GM18870 (cell line): ENCODE results near the gene SPP2.

Experiments used
- ATAC-seq: cut with Tn5 transposase; IDR thresholded peaks from one replicate; pipeline ENCODE4 v1.9.1; 2021; ENCODE audit warnings: moderate library complexity; ENCODE audit not compliant: unreplicated experiment

Gene SPP2

DNA sequence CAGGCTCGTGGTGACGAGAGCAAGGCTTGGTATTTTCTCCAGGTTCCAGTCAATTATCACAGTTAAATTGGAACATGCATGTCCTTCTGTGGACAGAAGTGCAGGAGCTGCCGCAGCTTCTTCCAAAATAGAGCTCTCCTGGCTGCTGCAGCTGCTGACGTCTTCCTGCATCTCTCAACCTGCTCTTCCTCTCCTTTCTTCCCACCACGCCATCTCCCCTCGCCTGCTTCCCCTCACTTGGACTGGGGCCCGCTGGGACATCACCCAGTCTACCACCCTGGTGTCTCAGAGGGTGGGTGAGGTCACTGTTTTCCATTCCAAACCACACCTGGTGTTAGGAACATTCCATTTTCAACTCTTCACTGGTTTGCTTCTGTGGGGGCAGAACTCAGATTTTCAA is 41.4 kb downstream of the SPP2 start:
- ATAC-seq: no peak

DNA sequence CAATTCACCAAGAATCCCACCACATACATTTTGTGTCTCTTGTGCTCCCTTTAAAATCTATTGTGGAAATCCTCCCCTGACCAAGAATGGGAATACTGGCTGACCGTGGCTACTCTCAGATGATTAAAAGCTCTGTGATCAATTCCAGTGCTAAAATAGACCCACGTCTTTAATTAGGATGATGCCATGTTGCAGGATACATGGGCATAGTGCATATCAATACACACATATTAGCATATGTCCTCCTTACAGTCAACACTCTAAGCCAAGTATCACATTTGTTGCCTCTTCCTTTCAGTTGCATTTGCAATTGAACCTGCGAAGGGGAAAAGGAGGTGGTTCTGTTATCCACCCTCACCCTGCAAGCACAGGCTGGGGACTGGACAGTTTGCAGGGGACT is 41.8 kb downstream of the SPP2 start:
- no peak for ATAC-seq

DNA sequence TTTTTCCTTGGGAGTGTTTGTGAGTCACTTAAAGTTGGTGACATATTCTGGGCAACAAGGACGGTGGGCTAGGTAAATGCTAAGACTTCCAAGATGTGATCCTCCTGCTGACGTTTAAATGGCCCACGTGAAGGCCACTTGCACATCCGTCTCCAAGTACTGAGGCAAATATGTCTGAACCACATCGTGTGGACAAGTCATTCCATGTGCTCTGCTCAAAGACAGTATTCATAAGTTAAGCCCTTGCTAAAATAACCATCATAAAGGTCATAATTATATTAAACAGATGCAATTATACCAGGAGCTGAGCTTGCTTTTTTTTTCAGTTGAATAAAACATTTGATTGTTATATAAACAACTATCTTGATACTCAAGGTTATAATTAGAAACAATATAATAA is 44.8 kb downstream of the SPP2 start:
- no peak for ATAC-seq

DNA sequence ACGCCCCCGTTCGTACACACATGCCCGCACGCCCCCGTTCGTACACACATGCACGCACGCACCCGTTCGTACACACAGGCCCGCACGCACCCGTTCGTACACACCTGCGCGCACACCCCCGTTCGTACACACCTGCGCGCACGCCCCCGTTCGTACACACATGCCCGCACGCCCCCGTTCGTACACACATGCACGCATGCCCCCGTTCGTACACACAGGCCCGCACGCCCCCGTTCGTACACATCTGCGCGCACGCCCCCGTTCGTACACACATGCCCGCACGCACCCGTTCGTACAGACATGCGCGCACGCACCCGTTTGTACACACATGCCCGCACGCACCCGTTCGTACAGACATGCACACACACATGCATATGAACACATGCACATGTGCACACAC is 45.7 kb downstream of the SPP2 start:
- no peak for ATAC-seq

DNA sequence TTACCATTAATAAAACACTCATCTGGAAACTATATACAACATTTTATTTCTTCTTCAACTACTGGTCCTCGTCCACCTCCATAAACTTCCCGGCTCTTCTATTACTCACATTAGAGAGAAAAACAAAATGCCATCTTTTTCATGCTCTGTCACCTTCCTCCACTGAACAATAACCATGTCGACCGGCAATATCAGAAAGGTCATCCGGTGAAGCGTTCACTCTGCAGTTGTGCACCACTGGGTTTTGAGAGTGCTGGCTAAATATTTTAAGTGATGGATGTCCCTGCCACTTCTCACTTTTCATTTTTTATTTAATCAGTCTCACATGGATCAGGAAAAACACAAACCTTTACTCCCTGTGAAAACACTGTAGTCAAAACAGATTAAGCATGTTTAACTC is 48.2 kb downstream of the SPP2 start:
- ATAC-seq: no peak

DNA sequence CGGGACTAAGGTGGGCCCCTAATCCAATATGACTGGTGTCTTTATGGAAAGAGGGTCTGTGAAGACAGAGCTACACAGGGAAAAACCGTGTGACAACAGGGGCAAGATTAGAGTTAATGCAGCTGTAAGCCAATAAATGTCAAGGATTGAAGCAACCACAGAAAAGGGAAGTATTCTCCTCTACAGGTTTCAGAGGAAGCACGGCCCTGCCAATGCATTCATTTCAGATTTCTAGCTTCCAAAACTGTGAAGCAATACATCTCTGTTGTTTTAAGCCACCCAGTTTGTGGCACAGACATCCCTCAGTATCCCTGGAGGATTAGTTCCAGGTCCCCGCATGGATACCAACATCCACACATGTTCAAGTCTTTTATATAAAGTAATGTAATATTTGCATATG is 48.8 kb downstream of the SPP2 start:
- no peak for ATAC-seq

DNA sequence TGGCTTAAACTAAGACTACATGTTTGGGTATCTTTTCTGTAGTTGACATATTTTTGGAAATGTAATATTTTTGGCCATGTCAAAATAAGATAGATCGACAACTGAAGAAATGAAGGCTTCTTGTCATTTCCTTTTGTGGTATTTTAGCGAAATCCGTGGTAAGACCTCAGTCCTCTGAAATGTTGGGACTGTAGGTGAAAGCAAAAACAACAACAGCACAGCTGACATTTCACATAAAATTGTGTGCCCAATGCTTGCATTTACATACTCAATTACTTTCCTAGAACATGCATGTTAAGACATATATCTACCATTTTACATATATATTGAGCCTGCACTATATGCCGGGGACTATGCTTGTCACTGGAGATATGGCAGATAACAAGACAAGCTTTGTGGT is 50.2 kb downstream of the SPP2 start:
- ATAC-seq: no peak

DNA sequence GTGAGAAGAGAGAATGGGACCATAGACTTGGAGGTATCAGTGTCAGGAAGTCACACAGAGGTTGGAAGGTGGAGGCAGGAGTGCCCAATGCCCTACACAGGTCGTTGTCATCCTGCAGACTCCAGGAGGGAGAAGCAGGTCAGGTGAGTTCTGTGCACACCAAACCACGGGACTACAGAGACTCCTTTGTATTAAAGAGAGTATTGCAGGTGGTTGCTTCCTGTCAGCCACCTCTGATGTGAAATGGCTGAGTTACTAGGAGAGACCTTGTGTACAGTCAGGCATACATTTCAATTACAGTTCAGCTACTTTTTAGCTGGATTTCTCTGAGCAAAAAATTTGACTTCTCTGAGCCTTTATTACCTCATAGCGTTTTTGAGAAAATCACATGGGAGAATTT is 51.6 kb downstream of the SPP2 start:
- ATAC-seq: no peak

DNA sequence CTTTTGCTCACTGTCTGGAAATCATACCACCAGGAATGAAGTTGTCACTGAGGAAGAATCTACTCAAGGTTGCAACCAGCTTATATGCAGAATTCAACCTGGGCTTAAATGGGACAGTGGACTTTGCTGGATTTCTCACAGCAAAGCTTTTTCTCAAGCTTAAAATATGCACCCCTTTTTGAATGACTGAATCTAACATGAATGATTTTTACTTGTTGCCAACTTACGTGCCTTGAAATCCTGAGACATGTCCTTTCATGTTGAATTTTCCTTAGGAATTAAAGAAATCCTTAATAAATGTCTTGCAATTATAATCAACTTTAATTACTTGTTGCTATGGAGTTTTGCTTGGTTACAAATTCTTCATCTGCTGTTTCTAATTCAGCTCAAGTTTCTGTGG is 57.4 kb downstream of the SPP2 start:
- ATAC-seq: no peak

DNA sequence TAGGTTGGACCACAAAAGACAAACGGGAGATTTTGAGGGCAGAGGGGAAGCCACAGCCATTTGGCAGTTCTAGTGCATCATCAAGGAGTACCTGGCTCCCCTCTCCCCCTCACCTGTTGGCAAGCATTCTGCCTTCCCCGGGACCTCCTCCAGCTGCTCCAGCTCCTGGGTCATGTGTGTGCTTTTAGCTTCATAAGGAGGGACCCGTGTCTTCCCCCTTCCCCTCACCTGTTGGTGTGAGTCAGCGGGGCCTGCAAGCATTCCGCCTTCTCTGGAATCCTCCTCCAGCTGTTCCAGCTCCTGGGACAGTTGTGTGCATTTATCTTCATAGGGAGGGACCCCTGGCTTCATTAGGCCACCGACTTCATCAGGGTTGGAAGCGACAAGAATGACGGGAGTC is 58.8 kb downstream of the SPP2 start:
- ATAC-seq: no peak

DNA sequence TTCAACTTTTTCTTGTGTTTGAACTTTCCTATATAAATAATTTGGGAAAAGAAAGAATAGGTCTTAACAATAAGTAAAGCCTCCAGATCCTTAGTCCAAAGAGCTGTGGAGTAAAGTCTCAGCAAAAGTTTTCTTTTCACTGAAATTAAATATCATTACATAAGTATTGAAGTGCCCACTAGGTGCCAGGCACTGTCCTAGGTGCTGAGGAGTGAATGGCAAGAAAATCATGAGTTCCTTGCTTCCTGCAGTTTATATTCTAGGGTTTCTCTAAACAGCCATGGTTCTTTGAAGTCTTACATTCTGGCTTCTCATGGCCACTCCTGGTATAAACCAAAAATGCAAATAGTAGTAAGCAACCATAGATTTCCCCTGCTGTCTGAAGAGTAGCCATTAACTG is 59.7 kb downstream of the SPP2 start:
- no peak for ATAC-seq

DNA sequence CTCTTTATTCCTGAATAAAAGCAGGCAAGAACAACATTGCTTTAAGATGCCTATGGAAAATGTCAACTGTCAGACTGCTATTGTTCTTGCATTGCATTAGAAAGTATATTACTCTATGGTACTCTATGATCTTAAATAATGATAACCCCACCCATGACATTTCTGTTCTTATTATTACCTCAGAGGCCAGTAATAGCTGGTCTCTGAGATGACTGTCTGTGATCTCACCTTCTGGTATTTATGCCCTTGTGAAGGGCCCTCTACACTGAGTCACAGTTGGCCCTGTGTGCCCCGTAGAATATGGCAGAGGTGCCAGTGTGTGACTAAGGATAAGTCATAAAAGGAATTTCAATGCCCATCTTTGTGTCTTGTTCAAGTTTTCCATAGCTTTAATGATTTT is 61.0 kb downstream of the SPP2 start:
- no peak for ATAC-seq

DNA sequence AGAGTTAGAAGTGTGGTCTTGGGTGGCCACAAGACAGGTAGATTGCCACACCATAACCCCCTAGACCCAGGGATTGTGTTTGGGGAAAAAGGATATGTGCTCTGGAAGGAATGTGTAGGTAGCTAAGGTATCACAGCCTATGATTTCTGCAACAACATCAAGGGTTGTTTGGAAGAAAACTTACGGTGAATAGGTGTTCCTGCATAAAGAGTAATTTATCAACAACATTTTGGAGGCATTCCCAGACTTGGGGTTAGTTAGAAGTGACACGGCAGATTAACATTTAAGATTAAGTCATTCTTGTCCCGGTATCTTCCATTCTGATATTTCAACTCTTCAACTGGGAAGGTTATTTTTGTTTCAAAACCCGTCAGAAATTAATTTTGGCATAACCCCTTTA is 65.5 kb downstream of the SPP2 start:
- ATAC-seq: no peak

DNA sequence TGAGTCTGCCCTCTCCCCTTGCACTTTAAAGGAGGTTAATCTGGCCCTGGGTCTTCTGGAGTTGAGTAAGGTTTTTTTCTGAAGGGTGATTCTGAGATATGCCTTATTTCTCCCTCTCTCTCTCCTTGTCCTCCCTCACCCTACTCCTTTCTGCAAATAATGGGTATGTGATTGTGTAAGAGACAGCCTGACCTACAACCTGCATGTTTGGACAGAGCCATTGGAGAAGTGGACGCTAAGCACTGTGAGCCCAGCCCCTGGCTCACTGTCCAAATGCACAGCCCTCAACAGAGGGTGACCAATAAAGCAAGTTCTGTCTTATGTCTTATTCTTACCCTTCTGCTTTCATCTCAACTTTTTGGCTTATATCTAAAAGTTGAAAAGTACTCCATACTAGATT is 71.5 kb downstream of the SPP2 start:
- ATAC-seq: no peak

DNA sequence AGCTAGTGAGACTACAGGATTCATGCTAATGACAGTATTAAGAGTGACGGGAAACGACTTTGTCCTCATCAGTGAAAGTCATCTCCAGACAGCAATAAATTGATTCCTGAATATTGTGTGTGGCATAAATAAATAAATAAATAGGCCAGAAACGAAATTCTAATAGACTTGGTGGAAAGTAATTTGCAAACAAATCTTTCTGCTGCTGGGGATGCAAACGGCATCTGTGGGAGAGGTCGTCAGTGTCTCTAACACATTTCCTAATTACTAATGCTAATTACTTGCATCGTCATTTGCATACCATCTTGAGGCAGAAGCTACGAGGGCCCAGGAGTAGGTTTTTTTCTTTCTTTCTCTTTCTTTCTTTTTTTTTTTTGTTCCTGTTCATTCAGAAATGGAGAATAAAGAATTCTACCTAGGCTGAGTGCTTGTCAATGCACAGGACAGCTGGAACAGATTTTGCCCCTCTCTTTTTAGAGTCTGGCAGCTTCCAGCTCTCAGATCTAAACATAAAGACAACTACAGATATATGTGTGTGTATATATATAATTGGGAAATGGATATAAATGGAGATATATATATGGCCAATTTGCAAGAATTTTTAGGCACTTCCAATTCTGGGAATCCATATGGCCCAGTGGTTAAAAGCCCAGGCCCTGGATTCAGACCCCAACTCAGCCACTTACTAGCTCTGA is 75.1 kb downstream of the SPP2 start:
- no peak for ATAC-seq

DNA sequence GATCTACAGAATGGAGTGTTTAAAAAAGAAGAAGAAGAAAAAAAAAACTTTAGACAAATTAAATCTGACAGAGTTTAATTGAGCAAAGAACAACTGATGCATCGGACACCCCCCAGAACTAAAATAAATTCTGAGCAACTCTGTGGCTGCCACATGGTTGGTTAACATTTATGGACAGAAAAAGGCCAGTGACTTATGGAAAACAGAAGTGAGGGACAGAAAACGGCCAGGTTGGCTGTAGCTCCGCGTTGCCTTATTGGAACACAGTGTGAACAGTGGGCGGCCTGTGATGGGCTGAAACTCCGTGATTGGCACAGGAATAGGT is 75.6 kb downstream of the SPP2 start:
- ATAC-seq: no peak
